ENCODE measurements around the gene OR2T35. TPM values are rescaled to one million over a fixed set of nuclear protein-coding genes. Genes with fewer than 3 reads are reported as not detected.

OR2T35 gene
- total and polyA plus RNA-seq, 2 of the 13 experiments (the other 11 are each of a cell fraction or from before 2014, with no cell fraction given): not detected

GRCh38 chr1:248618878-248619277, 26.2 kb downstream of the OR2T35 start:
- FAIRE-seq: no peak
- WGBS (ENCODE audit: low lambda C conversion rate): 1% methylated on average over 3 of the region's 3 CpGs
- DNase-seq (ENCODE audit: low spot score): peak; percentile 52
- in situ Hi-C loops (cut with HindIII; ENCODE audit: extremely low pct_ligation_motif_present, low pct_unique_long_range_greater_than_20kb) (no loop called here), intact Hi-C loops (cut with micrococcal nuclease; ENCODE audit: unreplicated experiment) (no loop called here)
- ATAC-seq: peak; percentile 82
- Histone ChIP-seq H2AFZ (ENCODE audit: low read length) (no peak overlapping the region), H3K27me3 (ENCODE audit: control insufficient read depth in 1 of 2, insufficient read depth in 2 of 2, low read length in 2 of 2) (no peaks in the 10 kb centered on the region), H3K4me1 (ENCODE audit: insufficient read depth, low read length) (no peaks in the 10 kb centered on the region), H3K4me2 (ENCODE audit: low read depth, low read length) (no peak overlapping the region), H3K9ac (ENCODE audit: insufficient read depth, low read depth, low read length) (no peak overlapping the region), H4K20me1 (ENCODE audit: insufficient read depth, low read length) (no peaks in the 10 kb centered on the region), H3K4me3 (replicated peaks in 1 of 3; ENCODE audit: insufficient read depth in 1 of 3, low read depth in 2 of 3, low read length in 3 of 3) (no peak overlapping the region), H3K36me3 (replicated peaks in 1 of 2; ENCODE audit: control insufficient read depth in 1 of 2, insufficient read depth in 2 of 2, low read length in 2 of 2) (no peaks in the 10 kb centered on the region), H3K27ac (ENCODE audit: extremely low read length, insufficient read depth, low read length) (no peak overlapping the region), H3K79me2 (ENCODE audit: insufficient read depth, low read length) (no peaks in the 10 kb centered on the region), H3K9me3 (ENCODE audit: low read length) (no peaks in the 10 kb centered on the region)
- peak; percentile 62 for TF ChIP-seq STAG1 (CRISPR knock-in tag; IDR thresholded peaks at IDR 0.05)
- peak; percentile 64 for TF ChIP-seq CTCF (CRISPR knock-in tag; IDR thresholded peaks at IDR 0.05)
- peak; percentile 67 for TF ChIP-seq SMC3 (IDR thresholded peaks at IDR 0.05; ENCODE audit: low read length)
- no peak for TF ChIP-seq FOXM1 (CRISPR knock-in tag; IDR thresholded peaks at IDR 0.05)
- POLR2A ChIA-PET: no interaction called here
- no TSS peak for BruUV-seq (replicated peaks)
- CTCF ChIA-PET (ENCODE audit: low intra/inter-chr PET ratio, low total read pairs): interaction anchor here (1.5 to 1.6 kb wide), 2 partner anchors 68 to 189 kb away, joined by 8 to 23 read pairs; no protein-coding TSS in a partner anchor

GRCh38 chr1:248618119-248618518, 27.0 kb downstream of the OR2T35 start:
- in situ Hi-C loops (cut with HindIII; ENCODE audit: extremely low pct_ligation_motif_present, low pct_unique_long_range_greater_than_20kb): no loop called here
- no TSS peak for BruUV-seq (replicated peaks)
- intact Hi-C loops (cut with micrococcal nuclease; ENCODE audit: unreplicated experiment): no loop called here

More at GRCh38 chr1:248618119-248618518, 27.0 kb downstream of the OR2T35 start:
- no peaks in the 10 kb centered on the region for H3K36me3 ChIP-seq (replicated peaks in 1 of 2; ENCODE audit: control insufficient read depth in 1 of 2, insufficient read depth in 2 of 2, low read length in 2 of 2)
- no peak overlapping the region for H3K9ac ChIP-seq (ENCODE audit: insufficient read depth, low read depth, low read length)
- TF ChIP-seq ZNF256 (CRISPR knock-in tag; conservative IDR thresholded peaks at IDR 0.05) (no peak), ZBTB20 (CRISPR knock-in tag; IDR thresholded peaks at IDR 0.05; ENCODE audit: borderline replicate concordance, low read depth) (no peak), TFE3 (CRISPR knock-in tag; IDR thresholded peaks at IDR 0.05) (no peak)
- no peaks in the 10 kb centered on the region for H3K79me2 ChIP-seq (ENCODE audit: insufficient read depth, low read length)
- ATAC-seq (no peak), DNase-seq (ENCODE audit: low spot score) (no peak), FAIRE-seq (no peak)
- no peaks in the 10 kb centered on the region for H3K27me3 ChIP-seq (ENCODE audit: control insufficient read depth in 1 of 2, insufficient read depth in 2 of 2, low read length in 2 of 2)
- POLR2A ChIA-PET: no interaction called here
- H3K27ac ChIP-seq (ENCODE audit: extremely low read length, insufficient read depth, low read length): no peak overlapping the region
- 36% methylated on average over 7 of the region's 7 CpGs for WGBS (ENCODE audit: low lambda C conversion rate)
- H3K4me2 ChIP-seq (ENCODE audit: low read depth, low read length): no peak overlapping the region
- H2AFZ ChIP-seq (ENCODE audit: low read length): no peak overlapping the region
- no peaks in the 10 kb centered on the region for H4K20me1 ChIP-seq (ENCODE audit: insufficient read depth, low read length)
- H3K4me3 ChIP-seq (replicated peaks in 1 of 3; ENCODE audit: insufficient read depth in 1 of 3, low read depth in 2 of 3, low read length in 3 of 3): no peak overlapping the region
- H3K4me1 ChIP-seq (ENCODE audit: insufficient read depth, low read length): no peaks in the 10 kb centered on the region
- H3K9me3 ChIP-seq (ENCODE audit: low read length): no peaks in the 10 kb centered on the region
- CTCF ChIA-PET (ENCODE audit: low intra/inter-chr PET ratio, low total read pairs): interaction anchor here (1.5 to 1.6 kb wide), 2 partner anchors 69 to 189 kb away, joined by 8 to 23 read pairs; no protein-coding TSS in a partner anchor
